Osteocyte (in vitro differentiated cells): ENCODE results near the gene OPRL1. TPM values are rescaled to one million over a fixed set of nuclear protein-coding genes. Genes with fewer than 3 reads are reported as not detected.
A peak's percentile ranks its signal among the peaks of the same experiment; 100 is the strongest.
"Not testable (repeated sequence)": the region's sequence is repeated elsewhere in the genome, so short reads cannot be mapped to it uniquely, and the experiment has no call there.

ENCODE experiments used
- DNase-seq: peaks from one replicate; pipeline ENCODE4 v3.0.0; 2021; ENCODE audit warnings: mixed read lengths; ENCODE audit not compliant: unreplicated experiment; ENCODE audit errors: extremely low spot score
- H3K27ac Mint-ChIP-seq: one replicate; pipeline ENCODE4 v1.8.0; 2021; ENCODE audit warnings: mild to moderate bottlenecking, mixed read lengths; ENCODE audit not compliant: unreplicated experiment
- H3K27me3 Mint-ChIP-seq: one replicate; pipeline ENCODE4 v1.8.0; 2021; ENCODE audit warnings: mixed read lengths; ENCODE audit not compliant: unreplicated experiment
- H3K36me3 Mint-ChIP-seq: one replicate; pipeline ENCODE4 v1.8.0; 2021; ENCODE audit warnings: mixed read lengths; ENCODE audit not compliant: unreplicated experiment
- H3K4me1 Mint-ChIP-seq: one replicate; pipeline ENCODE4 v1.8.0; 2021; ENCODE audit warnings: mixed read lengths; ENCODE audit not compliant: unreplicated experiment
- H3K4me3 Mint-ChIP-seq: one replicate; pipeline ENCODE4 v1.8.0; 2021; ENCODE audit warnings: mild to moderate bottlenecking, moderate library complexity, mixed read lengths; ENCODE audit not compliant: unreplicated experiment
- H3K9me3 Mint-ChIP-seq: one replicate; pipeline ENCODE4 v1.8.0; 2021; ENCODE audit warnings: mixed read lengths; ENCODE audit not compliant: unreplicated experiment
- CTCF ChIP-seq: fragments of 200-600 bp; sonication (generic); IDR thresholded peaks from 2 replicates; pipeline ENCODE4 v1.5.0; 2021; ENCODE audit warnings: antibody characterized with exemption, mild to moderate bottlenecking, moderate library complexity
- total RNA-seq: library from RNA; stranded (reverse); gene quantifications from 2 replicates; pipeline ENCODE4 v1.2.1, GENCODE V29; 2021

The OPRL1 gene
- total RNA-seq, 1 donor from 2014 or later, result 2.1 TPM

GRCh38 chr20:64116541-64117431 is 36.9 kb downstream of the OPRL1 start:
- H3K4me1 Mint-ChIP-seq, result peaks cover 3% of the 10 kb centered on the region
- peaks cover 8% of the 10 kb centered on the region for H3K27me3 Mint-ChIP-seq
- H3K4me3 Mint-ChIP-seq, result no peak overlapping the region
- no peak for TF ChIP-seq CTCF
- no peak overlapping the region for H3K27ac Mint-ChIP-seq
- no peaks in the 10 kb centered on the region for H3K36me3 Mint-ChIP-seq
- no peaks in the 10 kb centered on the region for H3K9me3 Mint-ChIP-seq
- peak; percentile 74 for DNase-seq

DNA sequence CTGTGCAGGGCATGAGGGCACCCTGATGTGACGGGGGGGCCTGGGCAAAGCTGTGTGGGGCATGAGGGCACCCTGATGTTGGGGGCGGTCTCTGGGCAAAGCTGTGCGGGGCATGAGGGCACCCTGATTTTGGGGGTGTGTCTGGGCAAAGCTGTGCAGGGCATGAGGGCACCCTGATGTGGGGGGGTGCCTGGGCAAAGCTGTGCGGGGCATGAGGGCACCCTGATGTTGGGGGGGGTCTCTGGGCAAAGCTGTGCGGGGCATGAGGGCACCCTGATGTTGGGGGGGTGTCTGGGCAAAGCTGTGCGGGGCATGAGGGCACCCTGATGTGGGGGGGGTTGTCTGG is 37.5 kb downstream of the OPRL1 start:
- H3K36me3 Mint-ChIP-seq, DNase-seq, H3K27ac Mint-ChIP-seq, H3K9me3 Mint-ChIP-seq, H3K4me3 Mint-ChIP-seq, H3K4me1 Mint-ChIP-seq: not testable (repeated sequence)
- H3K27me3 Mint-ChIP-seq, result peaks cover 11% of the 10 kb centered on the region

- no peak for DNase-seq
- no peaks in the 10 kb centered on the region for H3K36me3 Mint-ChIP-seq
- no peaks in the 10 kb centered on the region for H3K9me3 Mint-ChIP-seq
- peaks cover 3% of the 10 kb centered on the region for H3K4me1 Mint-ChIP-seq
- no peak for TF ChIP-seq CTCF
- peaks cover 27% of the 10 kb centered on the region for H3K27me3 Mint-ChIP-seq
- H3K4me3 Mint-ChIP-seq, result no peak overlapping the region
- H3K27ac Mint-ChIP-seq, result no peak overlapping the region
These were observed 39.4 kb downstream of the OPRL1 start for GRCh38 chr20:64119301-64119680.

- Mint-ChIP-seq H3K9me3 (no peaks in the 10 kb centered on the region), H3K4me1 (peaks cover 3% of the 10 kb centered on the region), H3K27me3 (peaks cover 30% of the 10 kb centered on the region), H3K4me3 (no peak overlapping the region), H3K27ac (peak overlapping the region; percentile 60), H3K36me3 (no peaks in the 10 kb centered on the region)
- TF ChIP-seq CTCF, result no peak
- no peak for DNase-seq
These were observed 39.9 kb downstream of the OPRL1 start for GRCh38 chr20:64119681-64120341.

- no peaks in the 10 kb centered on the region for H3K9me3 Mint-ChIP-seq
- no peaks in the 10 kb centered on the region for H3K36me3 Mint-ChIP-seq
- no peak for TF ChIP-seq CTCF
- H3K4me1 Mint-ChIP-seq, result peaks cover 3% of the 10 kb centered on the region
- no peak overlapping the region for H3K4me3 Mint-ChIP-seq
- no peak overlapping the region for H3K27ac Mint-ChIP-seq
- peaks cover 34% of the 10 kb centered on the region for H3K27me3 Mint-ChIP-seq
- DNase-seq, result no peak
These were observed 41.7 kb downstream of the OPRL1 start for GRCh38 chr20:64121586-64121985.

DNA sequence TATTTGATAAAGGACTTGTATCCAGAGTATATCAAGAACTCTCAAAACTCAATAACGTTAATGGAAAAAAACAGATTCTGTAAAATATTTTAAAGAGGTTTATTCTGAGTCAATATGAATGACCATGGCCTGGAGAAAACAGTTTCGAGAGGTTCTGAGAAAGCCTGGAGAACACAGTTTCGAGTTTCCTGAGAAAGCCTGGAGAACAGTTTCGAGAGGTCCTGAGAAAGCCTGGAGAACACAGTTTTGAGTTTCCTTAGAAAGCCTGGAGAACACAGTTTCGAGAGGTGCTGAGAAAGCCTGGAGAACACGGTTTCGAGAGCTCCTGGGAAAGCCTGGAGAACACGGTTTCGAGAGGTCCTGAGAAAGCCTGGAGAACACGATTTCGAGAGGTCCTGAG is 43.0 kb downstream of the OPRL1 start:
- not testable (repeated sequence) for H3K36me3 Mint-ChIP-seq, H3K4me1 Mint-ChIP-seq, H3K27ac Mint-ChIP-seq, DNase-seq, H3K4me3 Mint-ChIP-seq, H3K9me3 Mint-ChIP-seq
- H3K27me3 Mint-ChIP-seq, result peaks cover 37% of the 10 kb centered on the region

- not testable (repeated sequence) for DNase-seq, H3K27ac Mint-ChIP-seq, H3K36me3 Mint-ChIP-seq, H3K4me1 Mint-ChIP-seq, H3K9me3 Mint-ChIP-seq, H3K4me3 Mint-ChIP-seq
- peaks cover 43% of the 10 kb centered on the region for H3K27me3 Mint-ChIP-seq
These were observed 43.6 kb downstream of the OPRL1 start for GRCh38 chr20:64123517-64123916.
